Body of pancreas (tissue), 4 donors: ENCODE results near the gene MEPE. TPM values are rescaled to one million over a fixed set of nuclear protein-coding genes. Genes with fewer than 3 reads are reported as not detected.

Source experiments
- ATAC-seq: fragments of 150-250 bp; one replicate; pipeline ENCODE4 v1.9.1; 2016
- DNase-seq, 4 donors: peaks; one replicate each; pipeline ENCODE4 v3.0.0-alpha.2; 2019
- H3K27ac ChIP-seq, 4 donors: fragments of 200-600 bp; sonication (generic); 1 replicate in 3 of 4; 2 replicates in 1 of 4; pipeline versions ENCODE4 v1.5.1 to v1.6.1; 2016 to 2019; ENCODE audit warnings: mild to moderate bottlenecking in 1 of 4, mixed read lengths in 1 of 4, moderate library complexity in 1 of 4
- H3K27me3 ChIP-seq, 2 donors: fragments of 200-600 bp; sonication (generic); one replicate each; pipeline ENCODE4 v1.6.0; 2016; ENCODE audit warnings: mild to moderate bottlenecking in 1 of 2
- H3K36me3 ChIP-seq, 2 donors: fragments of 200-600 bp; sonication (generic); replicated peaks in 1 of 2; 2 replicates each; pipeline ENCODE4 v1.5.1; 2016; ENCODE audit warnings: low read depth in 2 of 2; ENCODE audit not compliant: insufficient read depth in 1 of 2
- H3K4me1 ChIP-seq: fragments of 200-600 bp; sonication (generic); one replicate; pipeline ENCODE4 v1.6.0; 2016
- H3K4me3 ChIP-seq, 2 donors: fragments of 200-600 bp; sonication (generic); 1 replicate in 1 of 2; 2 replicates in 1 of 2; pipeline ENCODE4 v1.5.1; 2016 to 2019
- H3K9me3 ChIP-seq, 3 donors: fragments of 200-600 bp; sonication (generic); 1 replicate in 2 of 3; 2 replicates in 1 of 3; pipeline ENCODE4 v1.5.1; 2016
- CTCF ChIP-seq, 7 experiments: fragments of 450-650 bp in 4 of 7; fragments of 200-600 bp in 3 of 7; sonication (generic) in 3 of 7; IDR thresholded peaks; one replicate each; pipeline ENCODE4 v1.5.1; 2016 to 2019; ENCODE audit warnings: antibody characterized with exemption in 7 of 7
- POLR2A ChIP-seq, 3 donors: fragments of 450-650 bp; IDR thresholded peaks; one replicate each; pipeline ENCODE4 v1.6.1; 2016; ENCODE audit warnings: antibody characterized with exemption in 3 of 3, mild to moderate bottlenecking in 2 of 3
- WGBS, 2 donors: methylation state at CpG; one replicate each; pipeline ENCODE4 v1.1.5; 2017; 5-methylcytosine and 5-hydroxymethylcytosine counted together
- intact Hi-C: fragments of 100-400 bp; cut with DNase I; formaldehyde crosslinking; loops from one replicate; pipeline ENCODE4 v1.15.1; 2023
- total RNA-seq, 2 donors: library from RNA; depleted of rRNA; stranded (reverse); fragments of >200 nt; gene quantifications; one replicate each; pipeline ENCODE4 v1.1.0, GENCODE V29; 2016

MEPE gene
- total RNA-seq, 2 donors from 2014 or later = not detected

GRCh38 chr4:87865960-87866598 lies 33.3 kb downstream of the MEPE start:
- ATAC-seq (peak; percentile 90), DNase-seq (no peak)
- 57 to 61% methylated on average over 1 of the region's 1 CpG for WGBS, 2 donors

GRCh38 chr4:87868522-87868921 lies 35.8 kb downstream of the MEPE start:
- TF ChIP-seq POLR2A (IDR thresholded peaks at IDR 0.05) (no peak), CTCF (IDR thresholded peaks at IDR 0.05) (no peak)

More at GRCh38 chr4:87865960-87866598, 33.3 kb downstream of the MEPE start:
- TF ChIP-seq CTCF (IDR thresholded peaks at IDR 0.05) (no peak), POLR2A (IDR thresholded peaks at IDR 0.05) (no peak)
- Histone ChIP-seq H3K27ac (peak overlapping the region in 3 of 4 donors; percentile 57 to 80 (median 63)), H3K27me3 (no peaks in the 10 kb centered on the region), H3K4me1 (peaks cover 22% of the 10 kb centered on the region), H3K4me3 (no peak overlapping the region), H3K9me3 (no peaks in the 10 kb centered on the region), H3K36me3 (no peaks in the 10 kb centered on the region)
- intact Hi-C loops = no loop called here

GRCh38 chr4:87872028-87872427 lies 39.3 kb downstream of the MEPE start:
- Histone ChIP-seq H3K36me3 (no peaks in the 10 kb centered on the region), H3K9me3 (no peaks in the 10 kb centered on the region), H3K4me1 (no peaks in the 10 kb centered on the region), H3K27ac (no peak overlapping the region), H3K4me3 (no peak overlapping the region), H3K27me3 (no peaks in the 10 kb centered on the region)
- WGBS, 2 donors = 61 to 67% methylated on average over 1 of the region's 1 CpG
- TF ChIP-seq POLR2A (IDR thresholded peaks at IDR 0.05) (no peak), CTCF (IDR thresholded peaks at IDR 0.05) (no peak)
- no peak for ATAC-seq
- no peak for DNase-seq
- intact Hi-C loops = no loop called here

More at GRCh38 chr4:87868522-87868921, 35.8 kb downstream of the MEPE start:
- H3K27me3 ChIP-seq = no peaks in the 10 kb centered on the region
- no peak for DNase-seq
- WGBS, 2 donors = 4 to 14% methylated on average over 1 of the region's 1 CpG
- no peak overlapping the region for H3K27ac ChIP-seq
- no peak for ATAC-seq
- no peak overlapping the region for H3K4me3 ChIP-seq
- H3K4me1 ChIP-seq = peaks cover 22% of the 10 kb centered on the region
- no peaks in the 10 kb centered on the region for H3K9me3 ChIP-seq
- H3K36me3 ChIP-seq = no peaks in the 10 kb centered on the region
- intact Hi-C loops = no loop called here

- H3K9me3 ChIP-seq = no peaks in the 10 kb centered on the region
- intact Hi-C loops = no loop called here
- no peaks in the 10 kb centered on the region for H3K4me1 ChIP-seq
- DNase-seq (no peak), ATAC-seq (no peak)
- no peak overlapping the region for H3K27ac ChIP-seq
- no peaks in the 10 kb centered on the region for H3K36me3 ChIP-seq
- H3K4me3 ChIP-seq = no peak overlapping the region
- no peaks in the 10 kb centered on the region for H3K27me3 ChIP-seq
- TF ChIP-seq CTCF (IDR thresholded peaks at IDR 0.05) (no peak), POLR2A (IDR thresholded peaks at IDR 0.05) (no peak)
- 59 to 75% methylated on average over 2 of the region's 2 CpGs for WGBS, 2 donors
These were observed 42.4 kb downstream of the MEPE start for GRCh38 chr4:87875191-87875590.

- ATAC-seq (no peak), DNase-seq (no peak)
- H3K27ac ChIP-seq = no peak overlapping the region
- H3K4me3 ChIP-seq = no peak overlapping the region
- H3K4me1 ChIP-seq = peaks cover 2% of the 10 kb centered on the region
- WGBS, 2 donors = 42 to 64% methylated on average over 1 of the region's 1 CpG
- H3K27me3 ChIP-seq = no peaks in the 10 kb centered on the region
- H3K9me3 ChIP-seq = no peaks in the 10 kb centered on the region
- intact Hi-C loops = no loop called here
- TF ChIP-seq POLR2A (IDR thresholded peaks at IDR 0.05) (no peak), CTCF (IDR thresholded peaks at IDR 0.05) (no peak)
- no peaks in the 10 kb centered on the region for H3K36me3 ChIP-seq
These were observed 47.3 kb downstream of the MEPE start for GRCh38 chr4:87880106-87880505.
